WTC11 (cell line): ENCODE data around the gene SULT2B1. TPM values are rescaled to one million over a fixed set of nuclear protein-coding genes. Genes with fewer than 3 reads are reported as not detected.

Experiments
- ATAC-seq: fragments of 200-7000 bp; cut with Tn5 transposase; 2 replicates; pipeline ENCODE4 v1.10.0; 2021; ENCODE audit warnings: mild to moderate bottlenecking, moderate library complexity
- CTCF ChIA-PET: fragments of 300-600 bp; sonication (Branson Sonifier 250); formaldehyde crosslinking; loops from one replicate; lab custom pipeline; 2021; ENCODE audit warnings: antibody characterized with exemption; lab: Charles Lee
- POLR2A ChIA-PET: fragments of 350-600 bp; sonication (Branson Sonifier 250); formaldehyde crosslinking; loops from one replicate; lab custom pipeline; 2021; ENCODE audit warnings: antibody characterized with exemption; lab: Charles Lee
- DNase-seq: peaks from one replicate; pipeline ENCODE4 v3.0.0; 2021; ENCODE audit warnings: low spot score
- H3K27ac Mint-ChIP-seq: 2 replicates; pipeline ENCODE4 v1.8.0; 2021; ENCODE audit warnings: mixed read lengths
- H3K27me3 Mint-ChIP-seq: 2 replicates; pipeline ENCODE4 v1.8.0; 2021; ENCODE audit warnings: low read depth, mild to moderate bottlenecking, moderate library complexity, mixed read lengths
- H3K36me3 Mint-ChIP-seq: 2 replicates; pipeline ENCODE4 v1.8.0; 2021; ENCODE audit warnings: mixed read lengths
- H3K4me1 Mint-ChIP-seq: 2 replicates; pipeline ENCODE4 v1.8.0; 2022; ENCODE audit warnings: mixed read lengths
- H3K4me3 Mint-ChIP-seq: 2 replicates; pipeline ENCODE4 v1.8.0; 2021; ENCODE audit warnings: mild to moderate bottlenecking, moderate library complexity, mixed read lengths
- H3K9me3 Mint-ChIP-seq: 2 replicates; pipeline ENCODE4 v1.8.0; 2021; ENCODE audit warnings: mixed read lengths
- ATF6 ChIP-seq: sonication (generic); formaldehyde crosslinking; IDR thresholded peaks from 2 replicates; pipeline ENCODE4 v1.8.1; 2023; ENCODE audit warnings: mild to moderate bottlenecking, missing genetic modification reagents
- E2F4 ChIP-seq: sonication (generic); formaldehyde crosslinking; IDR thresholded peaks from 2 replicates; pipeline ENCODE4 v1.8.1; 2022; ENCODE audit warnings: low read depth, mild to moderate bottlenecking, moderate library complexity, missing genetic modification reagents, borderline replicate concordance
- ESRRA ChIP-seq: sonication (generic); formaldehyde crosslinking; IDR thresholded peaks from 2 replicates; pipeline ENCODE4 v1.8.1; 2022; ENCODE audit warnings: mild to moderate bottlenecking, missing genetic modification reagents, borderline replicate concordance
- FOXP1 ChIP-seq: sonication (generic); formaldehyde crosslinking; IDR thresholded peaks from 2 replicates; pipeline ENCODE4 v1.8.0; 2022; ENCODE audit warnings: missing genetic modification reagents, mild to moderate bottlenecking, moderate library complexity, borderline replicate concordance
- GABPB1 ChIP-seq: sonication (generic); formaldehyde crosslinking; IDR thresholded peaks from 2 replicates; pipeline ENCODE4 v1.8.1; 2023; ENCODE audit warnings: mild to moderate bottlenecking, missing genetic modification reagents
- JAZF1 ChIP-seq: fragments of 250-450 bp; sonication (Bioruptor Pico); IDR thresholded peaks from 2 replicates; pipeline ENCODE4 v1.9.0; 2021; ENCODE audit warnings: moderate library complexity, mild to moderate bottlenecking, inconsistent platforms
- JUN ChIP-seq: sonication (generic); formaldehyde crosslinking; IDR thresholded peaks from 2 replicates; pipeline ENCODE4 v1.8.0; 2023; ENCODE audit warnings: mild to moderate bottlenecking, missing genetic modification reagents
- KAT7 ChIP-seq: sonication (generic); formaldehyde crosslinking; IDR thresholded peaks from 2 replicates; pipeline ENCODE4 v1.8.1; 2023; ENCODE audit warnings: missing genetic modification reagents, mild to moderate bottlenecking, borderline replicate concordance
- NFYB ChIP-seq: sonication (generic); formaldehyde crosslinking; conservative IDR thresholded peaks from 2 replicates; pipeline ENCODE4 v1.8.0; 2022; ENCODE audit warnings: low read depth, missing genetic modification reagents
- NR2C2 ChIP-seq: sonication (generic); formaldehyde crosslinking; IDR thresholded peaks from 2 replicates; pipeline ENCODE4 v1.8.0; 2022; ENCODE audit warnings: mild to moderate bottlenecking, missing genetic modification reagents
- STAT6 ChIP-seq: sonication (generic); formaldehyde crosslinking; conservative IDR thresholded peaks from 2 replicates; pipeline ENCODE4 v1.8.1; 2023; ENCODE audit warnings: mild to moderate bottlenecking, low read depth, missing genetic modification reagents, moderate library complexity
- TCF7 ChIP-seq: sonication (generic); formaldehyde crosslinking; IDR thresholded peaks from 2 replicates; pipeline ENCODE4 v1.8.0; 2022; ENCODE audit warnings: mild to moderate bottlenecking, low read depth, missing genetic modification reagents, moderate library complexity
- TP53 ChIP-seq: sonication (generic); formaldehyde crosslinking; IDR thresholded peaks from 2 replicates; pipeline ENCODE4 v1.8.1; 2023; ENCODE audit warnings: mild to moderate bottlenecking, missing genetic modification reagents
- ZNF281 ChIP-seq: sonication (generic); formaldehyde crosslinking; IDR thresholded peaks from 2 replicates; pipeline ENCODE4 v1.8.0; 2023; ENCODE audit warnings: mild to moderate bottlenecking, missing genetic modification reagents
- ZNF317 ChIP-seq: sonication (generic); formaldehyde crosslinking; IDR thresholded peaks from 2 replicates; pipeline ENCODE4 v1.8.1; 2023; ENCODE audit warnings: low read depth, mild to moderate bottlenecking, moderate library complexity, missing genetic modification reagents, borderline replicate concordance
- ZNF512 ChIP-seq: sonication (generic); formaldehyde crosslinking; IDR thresholded peaks from 2 replicates; pipeline ENCODE4 v1.8.1; 2022; ENCODE audit warnings: missing genetic modification reagents, borderline replicate concordance
- total RNA-seq: library from RNA; stranded (reverse); gene quantifications from 3 replicates; pipeline ENCODE4 v1.2.3, GENCODE V29; 2021

SULT2B1 gene
- total RNA-seq, 1 experiment from 2014 or later: 0.96 TPM

GRCh38 chr19:48511321-48511731 is 40.6 kb upstream of the SULT2B1 start (continued):
- no peak for TF ChIP-seq STAT6 (CRISPR knock-in tag)
- no peak for TF ChIP-seq E2F4 (CRISPR knock-in tag)
- no peak for TF ChIP-seq ZNF281 (CRISPR knock-in tag)

GRCh38 chr19:48511800-48512503 is 40.0 kb upstream of the SULT2B1 start, which contains the start of gene LMTK3:
LMTK3 (minus strand) TSS chr19:48511835; CDS start chr19:48511576, 259 bp downstream.
- TF ChIP-seq ATF6 (CRISPR knock-in tag) (no peak), FOXP1 (CRISPR knock-in tag) (no peak), TP53 (CRISPR knock-in tag) (no peak), KAT7 (CRISPR knock-in tag) (no peak), JAZF1 (no peak), NFYB (CRISPR knock-in tag) (peak; percentile 21; the same call in 1 of the 2 replicates)
- CTCF ChIA-PET: interaction anchor here (9.5 kb wide), 1 partner anchor 73 kb away, joined by 297 read pairs; no protein-coding TSS in a partner anchor
- Mint-ChIP-seq H3K27me3 (peaks cover 3% of the 10 kb centered on the region; the same call in 1 of the 2 replicates), H3K9me3 (no peaks in the 10 kb centered on the region), H3K36me3 (no peaks in the 10 kb centered on the region; the same call in 1 of the 2 replicates), H3K4me1 (peaks cover 14% of the 10 kb centered on the region), H3K4me3 (peak within 1 kb of the TSS; percentile 81), H3K27ac (no peak within 1 kb of the TSS)
- POLR2A ChIA-PET: no interaction called here
- ATAC-seq: peak; percentile 9
- DNase-seq: peak; percentile 71

- POLR2A ChIA-PET: interaction anchor here (1.5 kb wide), 1 partner anchor 118 kb away, joined by 4 read pairs; no protein-coding TSS in a partner anchor
- Mint-ChIP-seq H3K36me3 (no peaks in the 10 kb centered on the region; the same call in 1 of the 2 replicates), H3K4me3 (no peak overlapping the region), H3K9me3 (no peaks in the 10 kb centered on the region), H3K4me1 (peaks cover 14% of the 10 kb centered on the region), H3K27ac (no peak overlapping the region), H3K27me3 (no peaks in the 10 kb centered on the region; the same call in 1 of the 2 replicates)
- ATAC-seq (no peak), DNase-seq (no peak)
- CTCF ChIA-PET: interaction anchor here (1.0 to 9.5 kb wide), 4 partner anchors 10 to 96 kb away, joined by 4 to 297 read pairs (median 6); no protein-coding TSS in a partner anchor
- TF ChIP-seq JUN (CRISPR knock-in tag): no peak
- TF ChIP-seq GABPB1: no peak
- no peak for TF ChIP-seq STAT6 (CRISPR knock-in tag)
- TF ChIP-seq ZNF512 (CRISPR knock-in tag): no peak
- no peak for TF ChIP-seq ESRRA (CRISPR knock-in tag)
- TF ChIP-seq NR2C2 (CRISPR knock-in tag): no peak
- no peak for TF ChIP-seq TCF7
- no peak for TF ChIP-seq ZNF317 (CRISPR knock-in tag)
These were observed 39.3 kb upstream of the SULT2B1 start for GRCh38 chr19:48512504-48513288.
